ENCODE results near the gene C5AR2. TPM values are rescaled to one million over a fixed set of nuclear protein-coding genes. Genes with fewer than 3 reads are reported as not detected.

The C5AR2 gene
- under 0.01 and 2.3 TPM in 2 replicates for total RNA-seq

GRCh38 chr19:47331931-47332547 lies at the start of gene C5AR2:
Gene C5AR2 (plus strand): TSS chr19:47332175. CDS start chr19:47340800, 8,625 bp downstream.

GRCh38 chr19:47309608-47310007 lies 22.4 kb upstream of the C5AR2 start, which contains the start of gene C5AR1:
Gene C5AR1 (plus strand): TSS chr19:47309861. CDS start chr19:47309896, 35 bp downstream.

GRCh38 chr19:47348819-47349795 lies 17.1 kb downstream of the C5AR2 start, which contains the start of gene DHX34:
Gene DHX34 (plus strand): TSS chr19:47349315. CDS start chr19:47353031, 3,716 bp downstream.

Other genes with a start within 250 kb of the C5AR2 start
- gene ZC3H4, start 218.4 kb upstream of the C5AR2 start, total RNA-seq, result 18.5 and 19.7 TPM in 2 replicates
- 89.9 and 101 TPM in 2 replicates for gene SAE1, start 201.3 kb upstream of the C5AR2 start, total RNA-seq
- 10.7 and 26.8 TPM in 2 replicates for gene BBC3, start 101.0 kb upstream of the C5AR2 start, total RNA-seq
- gene CCDC9, start 75.7 kb upstream of the C5AR2 start, total RNA-seq, result 8.4 and 10.1 TPM in 2 replicates
- gene INAFM1, start 57.3 kb upstream of the C5AR2 start, total RNA-seq, result 5.8 and 7.9 TPM in 2 replicates
- under 0.01 TPM in 1 of 2 replicates, not detected in the other for gene C5AR1, start 22.3 kb upstream of the C5AR2 start, total RNA-seq
- gene DHX34, start 17.1 kb downstream of the C5AR2 start, total RNA-seq, result 7.5 and 9.3 TPM in 2 replicates
- gene MEIS3, start 87.4 kb downstream of the C5AR2 start, total RNA-seq, result 51.2 and 56.1 TPM in 2 replicates
- 1.3 TPM in 1 of 2 replicates, not detected in the other for gene SLC8A2, start 139.7 kb downstream of the C5AR2 start, total RNA-seq
- gene KPTN, start 152.0 kb downstream of the C5AR2 start, total RNA-seq, result 2.1 and 11.1 TPM in 2 replicates
- 87.8 and 114 TPM in 2 replicates for gene NAPA, start 182.9 kb downstream of the C5AR2 start, total RNA-seq
- gene ZNF541, start 241.0 kb downstream of the C5AR2 start, total RNA-seq, result 0.23 TPM in 1 of 2 replicates, not detected in the other

Measured in pericardium fibroblast (primary cell).